GM23248 (cell line): ENCODE data around the gene SPDEF.

Source experiments
- EZH2 ChIP-seq: fragments of 200-600 bp; sonication (generic); IDR thresholded peaks from 2 replicates; pipeline ENCODE4 v1.6.1; 2018; ENCODE audit warnings: antibody characterized with exemption, mild to moderate bottlenecking; ENCODE audit not compliant: insufficient read depth, poor library complexity, severe bottlenecking
- EZH2phosphoT487 ChIP-seq: fragments of 200-600 bp; sonication (generic); IDR thresholded peaks from 2 replicates; pipeline ENCODE4 v1.6.1; 2018; ENCODE audit warnings: antibody characterized with exemption, moderate library complexity, mild to moderate bottlenecking, low read depth; ENCODE audit not compliant: insufficient read depth

- TF ChIP-seq EZH2 (no peak), EZH2phosphoT487 (no peak)
These were observed 29.7 kb downstream of the SPDEF start for GRCh38 chr6:34526241-34526972.
